Caco-2 (cell line): Measurements from ENCODE around the gene MFSD1. TPM values are rescaled to one million over a fixed set of nuclear protein-coding genes. Genes with fewer than 3 reads are reported as not detected.
A peak's percentile ranks its signal among the peaks of the same experiment; 100 is the strongest.

Experiments used
- BruUV-seq: library from RNA; stranded (reverse); fragments of 400-500 nt; replicated peaks from 2 replicates; lab custom pipeline; 2021; lab: Mats Ljungman, UMichigan
- CTCF ChIA-PET: fragments of 300-600 bp; sonication (Branson Sonifier 250); formaldehyde crosslinking; loops from one replicate; lab custom pipeline; 2022; ENCODE audit warnings: antibody characterized with exemption; lab: Charles Lee
- POLR2A ChIA-PET: fragments of 300-600 bp; sonication (Branson Sonifier 250); formaldehyde crosslinking; loops from one replicate; lab custom pipeline; 2022; ENCODE audit warnings: antibody characterized with exemption; lab: Charles Lee
- DNase-seq, 2 experiments: peaks; one replicate each; pipeline versions ENCODE4 v3.0.0 to v3.0.0-alpha.2; 2020 to 2022
- H3K27me3 ChIP-seq: replicated peaks from 2 replicates; pipeline ENCODE4 v1.6.0; 2011; ENCODE audit warnings: low read length; ENCODE audit not compliant: control insufficient read depth, insufficient read depth
- H3K36me3 ChIP-seq: 2 replicates; pipeline ENCODE4 v1.5.1; 2011; ENCODE audit warnings: low read length; ENCODE audit not compliant: control insufficient read depth, insufficient read depth
- H3K4me1 ChIP-seq: fragments of 250-450 bp; sonication (Bioruptor Pico); 2 replicates; pipeline ENCODE4 v1.5.1; 2020; ENCODE audit warnings: mild to moderate bottlenecking
- H3K4me3 ChIP-seq: 2 replicates; pipeline ENCODE4 v1.5.1; 2011; ENCODE audit warnings: low read depth, mild to moderate bottlenecking, control low read depth, low read length
- H3K9me3 ChIP-seq: fragments of 250-450 bp; sonication (Bioruptor Pico); 2 replicates; pipeline ENCODE4 v1.5.1; 2020; ENCODE audit warnings: mild to moderate bottlenecking, moderate library complexity
- H3K27ac Mint-ChIP-seq: one replicate; pipeline ENCODE4 v1.8.0; 2022; ENCODE audit warnings: mixed read lengths; ENCODE audit not compliant: unreplicated experiment
- H3K27me3 Mint-ChIP-seq: one replicate; pipeline ENCODE4 v1.8.0; 2022; ENCODE audit warnings: mixed read lengths; ENCODE audit not compliant: insufficient read depth, unreplicated experiment
- H3K36me3 Mint-ChIP-seq: one replicate; pipeline ENCODE4 v1.8.0; 2022; ENCODE audit warnings: mild to moderate bottlenecking, mixed read lengths; ENCODE audit not compliant: insufficient read depth, unreplicated experiment
- H3K4me1 Mint-ChIP-seq: one replicate; pipeline ENCODE4 v1.8.0; 2022; ENCODE audit warnings: low read depth, mixed read lengths; ENCODE audit not compliant: unreplicated experiment
- H3K4me3 Mint-ChIP-seq: one replicate; pipeline ENCODE4 v1.8.0; 2022; ENCODE audit warnings: mild to moderate bottlenecking, moderate library complexity, mixed read lengths; ENCODE audit not compliant: unreplicated experiment
- H3K9me3 Mint-ChIP-seq: one replicate; pipeline ENCODE4 v1.8.0; 2022; ENCODE audit warnings: mixed read lengths; ENCODE audit not compliant: unreplicated experiment
- intact Hi-C: fragments of 100-400 bp; cut with micrococcal nuclease; formaldehyde crosslinking; loops from one replicate; pipeline ENCODE4 v1.10.0; 2022; ENCODE audit not compliant: unreplicated experiment
- total RNA-seq: library from RNA; stranded (reverse); gene quantifications from 2 replicates; pipeline ENCODE4 v1.2.3, GENCODE V29; 2022
- TF ChIP-seq, protein P1 (sequence below), 2 experiments: fragments of 200-600 bp in 1 of 2; IDR thresholded peaks; 1 replicate in 1 of 2; 2 replicates in 1 of 2; pipeline versions ENCODE4 v1.5.1 to v1.8.0; 2011 to 2022; ENCODE audit warnings: antibody characterized with exemption in 1 of 2, control low read depth in 1 of 2, inconsistent platforms in 1 of 2, low read depth in 1 of 2, low read length in 1 of 2, mild to moderate bottlenecking in 1 of 2, moderate library complexity in 1 of 2; ENCODE audit not compliant: insufficient read depth in 1 of 2, severe bottlenecking in 1 of 2, unreplicated experiment in 1 of 2

Gene MFSD1
- total RNA-seq, 1 experiment from 2014 or later = 16.9 TPM

DNA sequence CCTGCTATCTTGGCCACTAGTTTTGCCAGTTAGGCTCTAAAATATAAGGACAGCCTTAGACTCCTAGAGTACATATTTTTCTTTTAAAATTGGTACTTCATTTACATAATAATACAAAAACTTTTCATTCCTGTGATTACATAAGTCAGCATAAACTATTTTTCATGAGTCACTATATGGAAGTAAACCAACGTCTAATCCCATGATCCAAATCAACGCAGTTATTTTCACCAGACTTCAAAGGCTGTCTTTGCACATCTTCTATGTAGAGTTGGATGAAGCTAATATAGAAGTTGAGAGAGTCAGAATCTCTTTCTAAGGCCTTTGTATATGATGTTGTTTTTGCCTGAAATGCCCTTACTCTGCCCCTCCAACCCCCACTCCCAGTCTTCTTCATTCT lies 7.6 kb upstream of the MFSD1 start:
- CTCF ChIA-PET = interaction anchor here (0.6 to 1.3 kb wide), 3 partner anchors 15 to 67 kb away, joined by 4 to 14 read pairs (median 4); no protein-coding TSS in a partner anchor
- POLR2A ChIA-PET = no interaction called here
- Mint-ChIP-seq H3K4me3 (no peak overlapping the region), H3K9me3 (no peaks in the 10 kb centered on the region), H3K36me3 (no peaks in the 10 kb centered on the region), H3K27ac (no peak overlapping the region), H3K27me3 (peaks cover 3% of the 10 kb centered on the region), H3K4me1 (peaks cover 6% of the 10 kb centered on the region)
- TF ChIP-seq, protein P1, sequence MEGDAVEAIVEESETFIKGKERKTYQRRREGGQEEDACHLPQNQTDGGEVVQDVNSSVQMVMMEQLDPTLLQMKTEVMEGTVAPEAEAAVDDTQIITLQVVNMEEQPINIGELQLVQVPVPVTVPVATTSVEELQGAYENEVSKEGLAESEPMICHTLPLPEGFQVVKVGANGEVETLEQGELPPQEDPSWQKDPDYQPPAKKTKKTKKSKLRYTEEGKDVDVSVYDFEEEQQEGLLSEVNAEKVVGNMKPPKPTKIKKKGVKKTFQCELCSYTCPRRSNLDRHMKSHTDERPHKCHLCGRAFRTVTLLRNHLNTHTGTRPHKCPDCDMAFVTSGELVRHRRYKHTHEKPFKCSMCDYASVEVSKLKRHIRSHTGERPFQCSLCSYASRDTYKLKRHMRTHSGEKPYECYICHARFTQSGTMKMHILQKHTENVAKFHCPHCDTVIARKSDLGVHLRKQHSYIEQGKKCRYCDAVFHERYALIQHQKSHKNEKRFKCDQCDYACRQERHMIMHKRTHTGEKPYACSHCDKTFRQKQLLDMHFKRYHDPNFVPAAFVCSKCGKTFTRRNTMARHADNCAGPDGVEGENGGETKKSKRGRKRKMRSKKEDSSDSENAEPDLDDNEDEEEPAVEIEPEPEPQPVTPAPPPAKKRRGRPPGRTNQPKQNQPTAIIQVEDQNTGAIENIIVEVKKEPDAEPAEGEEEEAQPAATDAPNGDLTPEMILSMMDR (IDR thresholded peaks at IDR 0.05; ENCODE audit: insufficient read depth in 1 of 2, low read depth in 1 of 2, low read length in 1 of 2, severe bottlenecking in 1 of 2, unreplicated experiment in 1 of 2) = no peak
- no peaks in the 10 kb centered on the region for H3K9me3 ChIP-seq
- no peaks in the 10 kb centered on the region for H3K27me3 ChIP-seq
- H3K4me1 ChIP-seq = 0 out of 2 replicates have a peak, but pooled peaks cover 4% of the 10 kb centered on the region
- no peak overlapping the region for H3K4me3 ChIP-seq
- no peak for DNase-seq
- intact Hi-C loops = no loop called here
- no peaks in the 10 kb centered on the region for H3K36me3 ChIP-seq
- BruUV-seq = no TSS peak

DNA sequence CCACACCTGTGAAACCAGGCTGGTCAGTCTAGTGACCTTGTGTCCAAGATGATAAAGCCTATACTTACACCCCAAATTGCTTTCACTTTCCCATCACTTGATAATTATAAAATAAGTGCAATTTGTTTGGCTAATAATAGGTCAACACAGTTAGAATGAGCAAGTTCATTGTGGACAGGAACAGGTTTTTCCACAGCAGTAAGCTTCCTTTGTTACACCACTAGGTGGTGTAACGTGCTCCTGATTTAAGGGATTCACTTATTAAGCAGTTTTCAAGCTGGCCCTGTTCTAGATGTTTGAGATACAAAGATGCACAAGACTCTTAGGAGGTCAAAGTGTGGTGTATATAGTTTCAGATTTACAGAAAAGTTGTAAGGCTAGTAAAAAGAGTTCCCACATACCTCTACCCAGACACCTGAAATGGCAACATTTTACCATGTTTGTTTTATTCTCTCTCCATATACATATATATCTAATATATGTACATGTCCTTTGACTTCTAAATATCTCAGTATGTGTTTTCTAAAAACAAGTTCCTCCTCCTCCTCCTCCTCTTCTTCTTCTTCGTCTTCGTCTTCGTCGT lies 6.8 kb upstream of the MFSD1 start:
- H3K4me1 ChIP-seq = 0 out of 2 replicates have a peak, but pooled peaks cover 4% of the 10 kb centered on the region
- BruUV-seq = no TSS peak
- Mint-ChIP-seq H3K27ac (no peak overlapping the region), H3K36me3 (no peaks in the 10 kb centered on the region), H3K4me1 (peaks cover 6% of the 10 kb centered on the region), H3K4me3 (no peak overlapping the region), H3K9me3 (no peaks in the 10 kb centered on the region), H3K27me3 (peaks cover 3% of the 10 kb centered on the region)
- ChIA-PET CTCF (interaction anchor here (0.6 to 1.3 kb wide), 4 partner anchors 14 to 80 kb away, joined by 3 to 14 read pairs (median 4); no protein-coding TSS in a partner anchor), POLR2A (no interaction called here)
- H3K36me3 ChIP-seq = no peaks in the 10 kb centered on the region
- H3K27me3 ChIP-seq = no peaks in the 10 kb centered on the region
- TF ChIP-seq, protein P1 (IDR thresholded peaks at IDR 0.05; ENCODE audit: insufficient read depth in 1 of 2, low read depth in 1 of 2, low read length in 1 of 2, severe bottlenecking in 1 of 2, unreplicated experiment in 1 of 2) = peak; percentile 44 to 56
- no peaks in the 10 kb centered on the region for H3K9me3 ChIP-seq
- DNase-seq = no peak
- no peak overlapping the region for H3K4me3 ChIP-seq
- intact Hi-C loops = loop anchor here (1.0 kb wide), 1 partner anchor 465 kb away; no protein-coding TSS in a partner anchor

DNA sequence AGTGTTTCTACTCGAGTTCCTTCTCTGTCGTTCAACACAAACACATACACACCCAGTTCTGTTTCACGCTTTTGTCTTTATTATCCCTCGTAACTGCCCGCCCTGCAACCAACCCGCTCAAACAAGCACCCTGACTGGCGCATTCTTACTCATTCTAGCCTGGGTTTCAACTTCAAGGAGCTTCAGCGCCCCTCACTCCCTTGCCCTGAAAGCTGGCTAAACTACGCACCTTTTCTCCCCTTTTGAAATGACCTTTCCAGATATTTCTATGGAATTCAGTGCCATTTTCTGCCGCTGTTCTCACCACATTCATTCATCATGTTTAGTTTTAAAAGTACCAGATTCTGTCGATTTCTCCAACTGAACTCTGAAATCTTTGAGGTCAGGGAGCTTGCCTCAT lies 653 bp upstream of the MFSD1 start:
- POLR2A ChIA-PET = interaction anchor here (1.2 kb wide), 1 partner anchor 157 kb away, joined by 5 read pairs; the partner anchor contains the start of gene GFM1
- peaks cover 9% of the 10 kb centered on the region for H3K36me3 Mint-ChIP-seq
- peak overlapping the region; percentile 9 for H3K27ac Mint-ChIP-seq

More for the DNA sequence above, 653 bp upstream of the MFSD1 start:
- Histone ChIP-seq H3K9me3 (no peaks in the 10 kb centered on the region), H3K27me3 (no peaks in the 10 kb centered on the region), H3K36me3 (no peaks in the 10 kb centered on the region), H3K4me1 (no peaks in the 10 kb centered on the region), H3K4me3 (peak overlapping the region; percentile 64)
- Mint-ChIP-seq H3K4me1 (peaks cover 7% of the 10 kb centered on the region), H3K27me3 (no peaks in the 10 kb centered on the region), H3K9me3 (no peaks in the 10 kb centered on the region), H3K4me3 (peak overlapping the region; percentile 85)
- CTCF ChIA-PET = interaction anchor here (0.9 to 1.8 kb wide), 4 partner anchors 12 to 157 kb away, joined by 4 to 7 read pairs (median 5); partner anchors contain the start of gene GFM1
- intact Hi-C loops = no loop called here
- BruUV-seq = TSS peak; percentile 35
- TF ChIP-seq, protein P1 (IDR thresholded peaks at IDR 0.05; ENCODE audit: insufficient read depth in 1 of 2, low read depth in 1 of 2, low read length in 1 of 2, severe bottlenecking in 1 of 2, unreplicated experiment in 1 of 2) = no peak
- peak in 1 of 2 experiments; percentile 6 for DNase-seq
